GM12872 (cell line): ENCODE measurements around the gene MRPS6.

Experiments used
- TF ChIP-seq, protein P1 (sequence below): IDR thresholded peaks from 3 replicates; pipeline ENCODE4 v1.5.1; 2011; ENCODE audit warnings: low read depth, mild to moderate bottlenecking, low read length, moderate library complexity; ENCODE audit not compliant: insufficient read depth

MRPS6 gene

DNA sequence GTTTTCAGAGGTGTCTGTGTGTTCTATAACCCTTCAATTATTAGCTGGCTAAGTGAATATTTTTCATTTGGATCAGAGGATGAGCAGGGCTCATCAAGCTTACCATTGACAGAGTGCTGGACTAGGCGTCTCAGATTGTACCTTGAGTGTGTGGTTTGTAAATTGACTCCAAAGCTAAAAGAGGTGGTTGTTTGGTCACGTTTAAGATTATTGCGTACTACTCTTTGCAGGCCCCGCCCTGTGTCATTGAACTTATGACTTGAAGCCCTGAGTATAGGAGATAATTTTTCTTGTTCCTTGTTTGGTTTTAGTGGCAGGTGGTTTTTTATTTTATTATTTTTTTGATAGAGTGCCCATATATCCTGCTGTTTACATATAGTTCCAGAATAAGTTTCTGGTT lies 17.7 kb downstream of the MRPS6 start:
- TF ChIP-seq, protein P1, sequence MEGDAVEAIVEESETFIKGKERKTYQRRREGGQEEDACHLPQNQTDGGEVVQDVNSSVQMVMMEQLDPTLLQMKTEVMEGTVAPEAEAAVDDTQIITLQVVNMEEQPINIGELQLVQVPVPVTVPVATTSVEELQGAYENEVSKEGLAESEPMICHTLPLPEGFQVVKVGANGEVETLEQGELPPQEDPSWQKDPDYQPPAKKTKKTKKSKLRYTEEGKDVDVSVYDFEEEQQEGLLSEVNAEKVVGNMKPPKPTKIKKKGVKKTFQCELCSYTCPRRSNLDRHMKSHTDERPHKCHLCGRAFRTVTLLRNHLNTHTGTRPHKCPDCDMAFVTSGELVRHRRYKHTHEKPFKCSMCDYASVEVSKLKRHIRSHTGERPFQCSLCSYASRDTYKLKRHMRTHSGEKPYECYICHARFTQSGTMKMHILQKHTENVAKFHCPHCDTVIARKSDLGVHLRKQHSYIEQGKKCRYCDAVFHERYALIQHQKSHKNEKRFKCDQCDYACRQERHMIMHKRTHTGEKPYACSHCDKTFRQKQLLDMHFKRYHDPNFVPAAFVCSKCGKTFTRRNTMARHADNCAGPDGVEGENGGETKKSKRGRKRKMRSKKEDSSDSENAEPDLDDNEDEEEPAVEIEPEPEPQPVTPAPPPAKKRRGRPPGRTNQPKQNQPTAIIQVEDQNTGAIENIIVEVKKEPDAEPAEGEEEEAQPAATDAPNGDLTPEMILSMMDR: no peak

GRCh38 chr21:34091607-34092006 lies 18.2 kb downstream of the MRPS6 start:
- TF ChIP-seq, protein P1: peak; percentile 55

DNA sequence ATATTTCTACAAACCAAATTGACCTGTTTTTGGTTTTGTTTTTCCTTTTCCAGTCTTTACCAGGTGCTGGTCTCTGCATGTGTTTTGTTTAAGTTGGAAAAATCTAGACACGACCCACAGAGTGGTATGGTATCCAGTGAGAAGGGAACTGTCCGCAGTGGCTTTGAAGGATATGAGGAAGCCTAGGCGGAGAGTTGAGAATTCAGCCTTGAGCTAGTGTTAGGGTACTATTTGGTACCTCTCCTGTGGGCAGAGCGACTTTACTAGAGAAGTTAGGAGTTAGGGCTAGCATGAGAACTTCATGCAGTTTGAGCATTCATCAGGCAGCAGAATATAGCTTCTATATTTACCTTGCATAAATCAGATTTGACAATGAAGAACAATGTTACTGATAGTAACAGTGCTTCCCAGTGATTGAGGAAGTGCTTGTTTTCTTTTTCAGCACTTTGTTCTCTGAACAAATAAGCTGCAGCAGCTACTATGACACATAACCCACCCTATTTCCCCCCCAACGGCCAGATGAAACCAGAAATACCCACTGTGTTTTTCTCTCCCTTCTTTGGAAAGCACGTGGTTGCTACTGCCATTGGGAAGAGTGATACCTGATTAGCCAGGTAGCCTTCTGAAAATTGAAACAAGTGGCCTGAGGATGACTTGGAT lies 19.0 kb downstream of the MRPS6 start:
- TF ChIP-seq, protein P1: no peak

DNA sequence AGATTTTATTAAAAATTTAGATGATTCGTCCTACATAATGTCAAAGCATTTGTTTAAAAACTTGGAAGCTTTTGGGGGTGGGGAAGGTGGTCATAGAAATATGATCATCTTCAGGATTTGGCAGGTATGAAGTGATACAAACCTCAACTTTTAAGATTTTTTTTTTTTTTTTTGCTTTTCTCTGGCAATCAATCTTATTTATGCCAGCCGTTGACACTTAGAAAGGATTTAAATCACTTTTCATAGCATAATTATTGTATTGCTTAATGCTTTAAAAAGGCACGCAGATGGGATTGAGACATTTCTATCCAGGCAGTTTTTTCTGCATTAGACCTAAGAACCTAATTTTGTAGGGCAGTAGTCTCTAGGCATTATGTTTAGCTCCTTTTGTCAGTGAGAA lies 19.7 kb downstream of the MRPS6 start:
- TF ChIP-seq, protein P1: no peak

- TF ChIP-seq, protein P1: no peak
These were observed 21.6 kb downstream of the MRPS6 start for GRCh38 chr21:34094949-34095348.

- TF ChIP-seq, protein P1: no peak
These were observed 24.1 kb downstream of the MRPS6 start for GRCh38 chr21:34097442-34097841.

DNA sequence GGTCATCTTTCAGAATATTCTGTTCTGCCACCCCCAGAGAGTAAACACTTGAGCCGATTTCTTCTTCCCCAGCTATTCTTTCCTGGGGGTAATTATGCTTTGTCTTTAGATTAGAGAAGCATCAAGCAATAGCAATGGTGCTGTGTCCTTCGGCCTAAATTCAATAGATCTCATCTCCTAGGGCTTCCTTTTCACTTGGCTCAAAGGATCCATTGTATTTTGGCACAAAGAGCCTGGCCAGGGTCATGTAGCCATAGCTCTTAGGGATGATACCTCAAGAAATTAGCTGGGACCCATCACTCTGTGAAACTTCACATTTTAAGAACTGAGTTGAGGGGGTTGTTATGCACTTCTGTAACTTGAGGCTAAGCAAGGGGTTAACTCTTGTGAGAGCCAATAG lies 27.0 kb downstream of the MRPS6 start:
- TF ChIP-seq, protein P1: no peak
